ENCODE data around the gene ZDHHC21.

Gene ZDHHC21

GRCh38 chr9:14618836-14619420 is 74.3 kb downstream of the ZDHHC21 start:
- no peak overlapping the region for H3K23ac ChIP-seq (ENCODE audit: low read depth, low read length, poor library complexity)
- H3K27ac ChIP-seq (replicated peaks; ENCODE audit: low read length) = no peak overlapping the region
- H2BK12ac ChIP-seq (ENCODE audit: low read length) = no peak overlapping the region
- no peak overlapping the region for H3K9ac ChIP-seq (ENCODE audit: low read depth, low read length, poor library complexity)
- no peak overlapping the region for H4K91ac ChIP-seq (ENCODE audit: low read depth, low read length, poor library complexity)
- no CpG with 5 or more reads among the region's 8 CpGs for WGBS, 2 donors (ENCODE audit: extremely low coverage in 2 of 2, insufficient read length in 2 of 2, insufficient replicate concordance in 1 of 2)
- no peak overlapping the region for H3K14ac ChIP-seq (ENCODE audit: low read length)
- no peak overlapping the region for H3K18ac ChIP-seq (ENCODE audit: low read length)
- no peak overlapping the region for H4K8ac ChIP-seq (ENCODE audit: low read depth, low read length)
- H2AK5ac ChIP-seq (ENCODE audit: low read depth, low read length) = no peak overlapping the region
- no peaks in the 10 kb centered on the region for H3K27me3 ChIP-seq (ENCODE audit: control insufficient read depth in 3 of 3, insufficient read depth in 3 of 3, low read depth in 1 of 3, low read length in 3 of 3)
- no peaks in the 10 kb centered on the region for H3K9me3 ChIP-seq (replicated peaks in 1 of 2; ENCODE audit: control insufficient read depth in 2 of 2, insufficient read depth in 1 of 2, low read depth in 1 of 2, low read length in 2 of 2)
- H3K4me2 ChIP-seq (ENCODE audit: insufficient read depth, low read length, poor library complexity, severe bottlenecking) = no peak overlapping the region
- H3K4me1 ChIP-seq (ENCODE audit: control insufficient read depth in 2 of 2, insufficient read depth in 1 of 2, low read depth in 1 of 2, low read length in 2 of 2) = no peaks in the 10 kb centered on the region
- no peak overlapping the region for H2BK120ac ChIP-seq (ENCODE audit: low read depth, low read length)
- no peak overlapping the region for H2BK15ac ChIP-seq (ENCODE audit: low read length)
- H2AFZ ChIP-seq (ENCODE audit: low read length) = no peak overlapping the region
- no peak for DNase-seq (ENCODE audit: low spot score)
- no peak overlapping the region for H2BK5ac ChIP-seq (ENCODE audit: low read length)
- no peak overlapping the region for H3K4ac ChIP-seq (ENCODE audit: low read length)
- H3K4me3 ChIP-seq (ENCODE audit: low read length in 2 of 2) = no peak overlapping the region
- no peaks in the 10 kb centered on the region for H3K79me1 ChIP-seq (ENCODE audit: low read depth, low read length)
- peaks cover 0 to 17% of the 10 kb centered on the region in 2 donors for H3K36me3 ChIP-seq (replicated peaks in 1 of 2; ENCODE audit: control insufficient read depth in 2 of 2, insufficient read depth in 2 of 2, low read length in 2 of 2)

GRCh38 chr9:14616188-14616982 is 76.8 kb downstream of the ZDHHC21 start:
- Histone ChIP-seq H3K27me3 (ENCODE audit: control insufficient read depth in 3 of 3, insufficient read depth in 3 of 3, low read depth in 1 of 3, low read length in 3 of 3) (no peaks in the 10 kb centered on the region), H3K4me3 (ENCODE audit: low read length in 2 of 2) (no peak overlapping the region), H3K4ac (ENCODE audit: low read length) (no peak overlapping the region), H2AFZ (ENCODE audit: low read length) (no peak overlapping the region), H2BK120ac (ENCODE audit: low read depth, low read length) (no peak overlapping the region), H4K8ac (ENCODE audit: low read depth, low read length) (no peak overlapping the region), H3K27ac (replicated peaks; ENCODE audit: low read length) (no peak overlapping the region), H4K91ac (ENCODE audit: low read depth, low read length, poor library complexity) (no peak overlapping the region), H2BK15ac (ENCODE audit: low read length) (no peak overlapping the region), H3K79me1 (ENCODE audit: low read depth, low read length) (no peaks in the 10 kb centered on the region), H2AK5ac (ENCODE audit: low read depth, low read length) (no peak overlapping the region), H3K9me3 (replicated peaks in 1 of 2; ENCODE audit: control insufficient read depth in 2 of 2, insufficient read depth in 1 of 2, low read depth in 1 of 2, low read length in 2 of 2) (no peaks in the 10 kb centered on the region), H3K9ac (ENCODE audit: low read depth, low read length, poor library complexity) (no peak overlapping the region), H2BK12ac (ENCODE audit: low read length) (no peak overlapping the region), H3K18ac (ENCODE audit: low read length) (no peak overlapping the region), H3K4me1 (ENCODE audit: control insufficient read depth in 2 of 2, insufficient read depth in 1 of 2, low read depth in 1 of 2, low read length in 2 of 2) (no peaks in the 10 kb centered on the region), H2BK5ac (ENCODE audit: low read length) (no peak overlapping the region), H3K36me3 (replicated peaks in 1 of 2; ENCODE audit: control insufficient read depth in 2 of 2, insufficient read depth in 2 of 2, low read length in 2 of 2) (peaks cover 0 to 13% of the 10 kb centered on the region in 2 donors), H3K14ac (ENCODE audit: low read length) (no peak overlapping the region), H3K23ac (ENCODE audit: low read depth, low read length, poor library complexity) (no peak overlapping the region), H3K4me2 (ENCODE audit: insufficient read depth, low read length, poor library complexity, severe bottlenecking) (no peak overlapping the region)
- no CpG with 5 or more reads among the region's 3 CpGs for WGBS, 2 donors (ENCODE audit: extremely low coverage in 2 of 2, insufficient read length in 2 of 2, insufficient replicate concordance in 1 of 2)
- peak; percentile 4 for DNase-seq (ENCODE audit: low spot score)

DNA sequence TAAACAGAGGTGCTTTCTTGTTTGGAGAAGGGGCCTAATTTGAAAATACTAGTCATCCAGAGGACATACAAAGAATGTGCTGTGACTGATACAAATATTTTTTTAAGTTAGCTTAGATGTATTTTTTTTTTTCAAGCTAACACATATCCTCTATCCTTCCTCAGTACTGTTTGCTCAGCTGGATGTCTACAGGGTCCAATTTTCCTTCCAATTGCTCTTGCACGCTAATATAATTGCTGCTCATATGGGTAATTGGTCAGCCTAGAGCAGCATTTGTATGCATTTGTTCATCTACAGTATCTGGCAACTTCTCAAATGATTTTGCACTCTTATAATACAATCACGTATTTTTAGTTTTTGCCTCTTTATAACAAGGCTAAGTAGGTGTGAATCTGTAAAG is 84.7 kb downstream of the ZDHHC21 start:
- Histone ChIP-seq H2AK5ac (ENCODE audit: low read depth, low read length) (no peak overlapping the region), H2BK5ac (ENCODE audit: low read length) (no peak overlapping the region), H2BK12ac (ENCODE audit: low read length) (no peak overlapping the region), H3K9me3 (replicated peaks in 1 of 2; ENCODE audit: control insufficient read depth in 2 of 2, insufficient read depth in 1 of 2, low read depth in 1 of 2, low read length in 2 of 2) (peaks cover 0 to 15% of the 10 kb centered on the region in 2 donors), H4K91ac (ENCODE audit: low read depth, low read length, poor library complexity) (no peak overlapping the region), H3K27me3 (ENCODE audit: control insufficient read depth in 3 of 3, insufficient read depth in 3 of 3, low read depth in 1 of 3, low read length in 3 of 3) (no peaks in the 10 kb centered on the region), H3K9ac (ENCODE audit: low read depth, low read length, poor library complexity) (no peak overlapping the region), H2BK120ac (ENCODE audit: low read depth, low read length) (no peak overlapping the region), H3K4me2 (ENCODE audit: insufficient read depth, low read length, poor library complexity, severe bottlenecking) (no peak overlapping the region), H2AFZ (ENCODE audit: low read length) (no peak overlapping the region), H2BK15ac (ENCODE audit: low read length) (no peak overlapping the region), H4K8ac (ENCODE audit: low read depth, low read length) (no peak overlapping the region), H3K27ac (replicated peaks; ENCODE audit: low read length) (no peak overlapping the region), H3K4me3 (ENCODE audit: low read length in 2 of 2) (no peak overlapping the region), H3K79me1 (ENCODE audit: low read depth, low read length) (no peaks in the 10 kb centered on the region), H3K4me1 (ENCODE audit: control insufficient read depth in 2 of 2, insufficient read depth in 1 of 2, low read depth in 1 of 2, low read length in 2 of 2) (no peaks in the 10 kb centered on the region), H3K23ac (ENCODE audit: low read depth, low read length, poor library complexity) (no peak overlapping the region), H3K4ac (ENCODE audit: low read length) (no peak overlapping the region), H3K18ac (ENCODE audit: low read length) (no peak overlapping the region), H3K36me3 (replicated peaks in 1 of 2; ENCODE audit: control insufficient read depth in 2 of 2, insufficient read depth in 2 of 2, low read length in 2 of 2) (no peaks in the 10 kb centered on the region), H3K14ac (ENCODE audit: low read length) (no peak overlapping the region)
- no peak for DNase-seq (ENCODE audit: low spot score)
- WGBS, 2 donors (ENCODE audit: extremely low coverage in 2 of 2, insufficient read length in 2 of 2, insufficient replicate concordance in 1 of 2) = no CpG with 5 or more reads among the region's 2 CpGs

DNA sequence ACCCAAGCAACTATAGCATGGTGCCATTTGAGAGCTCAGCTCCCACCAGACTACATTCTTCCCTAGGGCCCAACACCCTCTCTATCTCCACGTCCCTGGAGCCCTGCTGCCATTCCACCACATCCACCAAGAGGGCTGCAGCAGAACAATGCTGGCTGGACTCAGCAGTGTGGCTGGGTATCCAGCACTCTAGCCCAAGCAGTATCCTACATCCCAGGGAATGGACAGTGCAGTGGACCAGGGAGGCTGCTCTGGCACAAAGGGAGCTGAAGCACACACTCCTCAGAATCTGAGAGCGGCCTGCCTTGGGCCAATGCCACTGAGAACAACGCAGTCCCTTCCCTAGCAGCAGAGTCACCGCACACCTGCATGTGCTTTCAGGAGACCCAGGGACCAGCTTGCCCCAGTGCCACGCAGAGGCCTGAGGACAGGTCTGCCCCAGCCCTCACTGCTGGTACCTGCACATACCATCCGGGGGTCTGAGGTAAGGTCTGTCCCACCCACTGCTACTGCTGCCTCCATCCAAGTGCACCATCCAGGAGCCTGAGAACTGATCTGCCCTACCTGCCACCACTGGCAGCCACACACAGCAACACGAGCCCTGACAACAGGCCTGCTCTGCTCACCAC is 95.9 kb downstream of the ZDHHC21 start:
- no peak overlapping the region for H3K4me3 ChIP-seq (ENCODE audit: low read length in 2 of 2)
- no peak overlapping the region for H4K8ac ChIP-seq (ENCODE audit: low read depth, low read length)
- no peaks in the 10 kb centered on the region for H3K79me1 ChIP-seq (ENCODE audit: low read depth, low read length)
- peaks cover 0 to 4% of the 10 kb centered on the region in 2 donors for H3K36me3 ChIP-seq (replicated peaks in 1 of 2; ENCODE audit: control insufficient read depth in 2 of 2, insufficient read depth in 2 of 2, low read length in 2 of 2)
- no peak overlapping the region for H3K9ac ChIP-seq (ENCODE audit: low read depth, low read length, poor library complexity)
- no peak overlapping the region for H3K27ac ChIP-seq (replicated peaks; ENCODE audit: low read length)
- no peak overlapping the region for H2AK5ac ChIP-seq (ENCODE audit: low read depth, low read length)
- peak overlapping the region; percentile 8 for H3K23ac ChIP-seq (ENCODE audit: low read depth, low read length, poor library complexity)
- H2AFZ ChIP-seq (ENCODE audit: low read length) = no peak overlapping the region
- no peak for DNase-seq (ENCODE audit: low spot score)
- H3K18ac ChIP-seq (ENCODE audit: low read length) = no peak overlapping the region
- H3K9me3 ChIP-seq (replicated peaks in 1 of 2; ENCODE audit: control insufficient read depth in 2 of 2, insufficient read depth in 1 of 2, low read depth in 1 of 2, low read length in 2 of 2) = peaks cover 2 to 7% of the 10 kb centered on the region in 2 donors
- H3K14ac ChIP-seq (ENCODE audit: low read length) = no peak overlapping the region
- H2BK120ac ChIP-seq (ENCODE audit: low read depth, low read length) = no peak overlapping the region
- no peak overlapping the region for H2BK12ac ChIP-seq (ENCODE audit: low read length)
- WGBS, 2 donors (ENCODE audit: extremely low coverage in 2 of 2, insufficient read length in 2 of 2, insufficient replicate concordance in 1 of 2) = no CpG with 5 or more reads among the region's 7 CpGs
- H3K4me1 ChIP-seq (ENCODE audit: control insufficient read depth in 2 of 2, insufficient read depth in 1 of 2, low read depth in 1 of 2, low read length in 2 of 2) = no peaks in the 10 kb centered on the region
- no peak overlapping the region for H2BK15ac ChIP-seq (ENCODE audit: low read length)
- no peak overlapping the region for H2BK5ac ChIP-seq (ENCODE audit: low read length)
- no peak overlapping the region for H3K4ac ChIP-seq (ENCODE audit: low read length)
- H3K4me2 ChIP-seq (ENCODE audit: insufficient read depth, low read length, poor library complexity, severe bottlenecking) = no peak overlapping the region
- H4K91ac ChIP-seq (ENCODE audit: low read depth, low read length, poor library complexity) = no peak overlapping the region
- no peaks in the 10 kb centered on the region for H3K27me3 ChIP-seq (ENCODE audit: control insufficient read depth in 3 of 3, insufficient read depth in 3 of 3, low read depth in 1 of 3, low read length in 3 of 3)

All from neuronal stem cell (in vitro differentiated cells).